Body of pancreas (tissue), 4 donors: ENCODE data around the gene GABRA6.

ENCODE experiments used
- CTCF ChIP-seq, 7 experiments: fragments of 450-650 bp in 4 of 7; fragments of 200-600 bp in 3 of 7; sonication (generic) in 3 of 7; IDR thresholded peaks; one replicate each; pipeline ENCODE4 v1.5.1; 2016 to 2019; ENCODE audit warnings: antibody characterized with exemption in 7 of 7
- POLR2A ChIP-seq, 3 donors: fragments of 450-650 bp; IDR thresholded peaks; one replicate each; pipeline ENCODE4 v1.6.1; 2016; ENCODE audit warnings: antibody characterized with exemption in 3 of 3, mild to moderate bottlenecking in 2 of 3

GRCh38 chr5:161660806-161661205, 24.7 kb upstream of the GABRA6 start:
- TF ChIP-seq CTCF (IDR thresholded peaks at IDR 0.05) (no peak), POLR2A (IDR thresholded peaks at IDR 0.05) (no peak)
